ENCODE data around the gene DLG4.

Gene DLG4

GRCh38 chr17:7225711-7226331, 6.2 kb upstream of the DLG4 start:
- no peak for TF ChIP-seq CTCF (IDR thresholded peaks at IDR 0.05; ENCODE audit: low read depth, low read length)
- no peak for DNase-seq (ENCODE audit: extremely low read depth, low read depth)

- DNase-seq (ENCODE audit: extremely low read depth, low read depth): no peak
- no peak for TF ChIP-seq CTCF (IDR thresholded peaks at IDR 0.05; ENCODE audit: low read depth, low read length)
Measured at GRCh38 chr17:7224661-7225111, 5.0 kb upstream of the DLG4 start.

GRCh38 chr17:7224110-7224509, 4.5 kb upstream of the DLG4 start:
- DNase-seq (ENCODE audit: extremely low read depth, low read depth): no peak
- TF ChIP-seq CTCF (IDR thresholded peaks at IDR 0.05; ENCODE audit: low read depth, low read length): no peak

GRCh38 chr17:7223375-7223774, 3.7 kb upstream of the DLG4 start:
- no peak for TF ChIP-seq CTCF (IDR thresholded peaks at IDR 0.05; ENCODE audit: low read depth, low read length)

GRCh38 chr17:7222972-7223292, 3.3 kb upstream of the DLG4 start:
- DNase-seq (ENCODE audit: extremely low read depth, low read depth): no peak
- no peak for TF ChIP-seq CTCF (IDR thresholded peaks at IDR 0.05; ENCODE audit: low read depth, low read length)

More at GRCh38 chr17:7223375-7223774, 3.7 kb upstream of the DLG4 start:
- DNase-seq (ENCODE audit: extremely low read depth, low read depth): no peak

- TF ChIP-seq CTCF (IDR thresholded peaks at IDR 0.05; ENCODE audit: low read depth, low read length): no peak
- no peak for DNase-seq (ENCODE audit: extremely low read depth, low read depth)
Measured at GRCh38 chr17:7222093-7222971, 2.7 kb upstream of the DLG4 start.
